RWPE2 (cell line): ENCODE results near the gene JAZF1.

ENCODE experiments used
- ATAC-seq: fragments of 200-7000 bp; cut with Tn5 transposase; 3 replicates; pipeline ENCODE4 v1.9.1; 2021; ENCODE audit warnings: low read depth
- DNase-seq: peaks from one replicate; pipeline ENCODE4 v3.0.0-alpha.2; 2020; ENCODE audit warnings: low spot score
- H3K27ac ChIP-seq: fragments of 450-650 bp; 2 replicates; pipeline ENCODE4 v1.5.1; 2017; ENCODE audit warnings: mild to moderate bottlenecking; ENCODE audit not compliant: poor library complexity, severe bottlenecking
- H3K27me3 ChIP-seq: fragments of 250-450 bp; sonication (Bioruptor Pico); 2 replicates; pipeline ENCODE4 v1.5.1; 2021; ENCODE audit warnings: mild to moderate bottlenecking, moderate library complexity; ENCODE audit not compliant: insufficient read depth, poor library complexity, severe bottlenecking
- H3K36me3 ChIP-seq: fragments of 250-450 bp; sonication (Bioruptor Pico); 2 replicates; pipeline ENCODE4 v1.5.1; 2020; ENCODE audit warnings: low read depth, mild to moderate bottlenecking, moderate library complexity
- H3K4me1 ChIP-seq: fragments of 250-450 bp; sonication (Bioruptor Pico); 2 replicates; pipeline ENCODE4 v1.5.1; 2021; ENCODE audit warnings: mild to moderate bottlenecking, moderate library complexity; ENCODE audit not compliant: insufficient read depth, poor library complexity, severe bottlenecking
- H3K4me3 ChIP-seq: fragments of 250-450 bp; sonication (Bioruptor Pico); 2 replicates; pipeline ENCODE4 v1.5.1; 2021; ENCODE audit warnings: mild to moderate bottlenecking, moderate library complexity; ENCODE audit not compliant: severe bottlenecking
- H3K9me3 ChIP-seq: fragments of 250-450 bp; sonication (Bioruptor Pico); 2 replicates; pipeline ENCODE4 v1.5.1; 2021; ENCODE audit warnings: mild to moderate bottlenecking, moderate library complexity; ENCODE audit not compliant: severe bottlenecking
- TF ChIP-seq, protein P1 (sequence below): fragments of 450-650 bp; IDR thresholded peaks from one replicate; pipeline ENCODE4 v1.5.1; 2017; ENCODE audit warnings: mild to moderate bottlenecking, moderate library complexity; ENCODE audit not compliant: poor library complexity, severe bottlenecking

JAZF1 gene

DNA sequence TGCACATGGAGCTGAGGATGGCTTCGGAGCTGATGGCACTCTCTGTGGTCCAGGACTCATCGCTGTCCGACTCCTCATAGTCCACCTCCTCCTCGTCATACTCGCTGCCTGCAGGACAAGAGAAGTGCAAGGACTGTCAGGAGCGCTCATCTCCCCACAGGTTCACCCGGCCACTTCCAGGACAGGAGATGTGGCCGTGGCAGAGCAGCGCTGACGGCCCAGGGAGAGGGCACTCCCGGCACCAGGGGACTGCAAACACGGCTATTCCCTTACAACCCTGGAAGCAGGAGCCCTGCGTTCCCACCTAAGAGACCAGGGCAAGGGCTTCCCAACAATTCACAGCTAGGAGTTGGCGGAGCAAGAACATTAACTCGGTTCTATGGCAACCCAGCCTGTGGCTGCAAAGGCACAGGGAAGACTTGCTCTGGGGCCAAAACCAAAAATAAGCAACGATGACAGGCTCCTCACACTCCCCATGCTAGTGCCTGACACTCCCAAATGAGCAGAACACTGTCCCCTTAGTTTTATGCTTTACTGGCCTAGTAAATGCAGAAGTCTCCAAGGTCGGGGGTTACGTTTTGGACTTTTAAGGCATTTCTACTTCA is 339.7 kb downstream of the JAZF1 start:
- DNase-seq (no peak), ATAC-seq (no peak)
- Histone ChIP-seq H3K36me3 (no peaks in the 10 kb centered on the region), H3K9me3 (no peaks in the 10 kb centered on the region), H3K4me3 (no peak overlapping the region), H3K4me1 (no peaks in the 10 kb centered on the region), H3K27me3 (no peaks in the 10 kb centered on the region), H3K27ac (no peak overlapping the region)
- TF ChIP-seq, protein P1, sequence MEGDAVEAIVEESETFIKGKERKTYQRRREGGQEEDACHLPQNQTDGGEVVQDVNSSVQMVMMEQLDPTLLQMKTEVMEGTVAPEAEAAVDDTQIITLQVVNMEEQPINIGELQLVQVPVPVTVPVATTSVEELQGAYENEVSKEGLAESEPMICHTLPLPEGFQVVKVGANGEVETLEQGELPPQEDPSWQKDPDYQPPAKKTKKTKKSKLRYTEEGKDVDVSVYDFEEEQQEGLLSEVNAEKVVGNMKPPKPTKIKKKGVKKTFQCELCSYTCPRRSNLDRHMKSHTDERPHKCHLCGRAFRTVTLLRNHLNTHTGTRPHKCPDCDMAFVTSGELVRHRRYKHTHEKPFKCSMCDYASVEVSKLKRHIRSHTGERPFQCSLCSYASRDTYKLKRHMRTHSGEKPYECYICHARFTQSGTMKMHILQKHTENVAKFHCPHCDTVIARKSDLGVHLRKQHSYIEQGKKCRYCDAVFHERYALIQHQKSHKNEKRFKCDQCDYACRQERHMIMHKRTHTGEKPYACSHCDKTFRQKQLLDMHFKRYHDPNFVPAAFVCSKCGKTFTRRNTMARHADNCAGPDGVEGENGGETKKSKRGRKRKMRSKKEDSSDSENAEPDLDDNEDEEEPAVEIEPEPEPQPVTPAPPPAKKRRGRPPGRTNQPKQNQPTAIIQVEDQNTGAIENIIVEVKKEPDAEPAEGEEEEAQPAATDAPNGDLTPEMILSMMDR = no peak

DNA sequence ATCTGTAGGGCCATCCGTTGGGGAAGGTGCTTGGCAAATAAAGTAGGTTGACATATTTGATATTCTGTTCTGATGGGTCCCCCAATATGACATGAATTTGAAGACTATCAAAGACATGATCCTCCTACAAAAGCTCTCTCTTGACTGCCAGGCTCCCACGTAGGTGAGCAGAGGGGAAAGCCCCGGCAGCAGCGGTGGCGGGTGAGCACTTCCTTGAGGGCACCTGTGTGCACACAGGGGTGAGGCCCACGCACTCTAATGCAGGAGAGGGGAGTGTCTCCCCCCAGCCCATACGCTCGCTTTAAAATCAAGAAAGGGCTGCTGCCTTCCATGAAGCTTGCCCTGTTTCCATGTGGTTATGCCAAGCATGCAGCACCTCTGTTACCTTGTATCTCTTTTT is 340.3 kb downstream of the JAZF1 start:
- Histone ChIP-seq H3K9me3 (no peaks in the 10 kb centered on the region), H3K4me3 (no peak overlapping the region)
- ATAC-seq = no peak

DNA sequence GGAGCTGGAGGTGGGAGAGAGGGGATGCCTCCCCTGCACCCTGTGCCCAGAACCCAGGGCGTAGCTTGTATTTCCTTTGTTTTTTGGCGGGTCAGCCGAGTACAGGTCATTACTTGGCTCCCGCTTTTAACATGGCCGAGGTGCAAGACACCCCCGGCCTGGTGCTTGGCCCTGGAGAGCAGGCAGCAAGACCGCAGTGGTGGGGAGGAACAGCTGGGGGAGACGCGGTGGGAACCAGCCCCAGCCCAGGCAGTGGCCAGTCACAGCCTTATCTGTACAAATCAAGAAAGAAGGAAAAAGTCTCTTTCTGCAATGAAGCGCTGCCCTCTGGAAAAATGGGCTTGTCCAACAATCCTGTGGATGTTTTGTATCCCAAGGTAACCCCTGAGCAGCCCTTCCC is 341.5 kb downstream of the JAZF1 start:
- Histone ChIP-seq H3K9me3 (no peaks in the 10 kb centered on the region), H3K4me1 (no peaks in the 10 kb centered on the region), H3K27ac (no peak overlapping the region), H3K4me3 (no peak overlapping the region), H3K36me3 (0 out of 2 replicates have a peak, but pooled peaks cover 3% of the 10 kb centered on the region), H3K27me3 (no peaks in the 10 kb centered on the region)
- ATAC-seq = no peak
- no peak for DNase-seq
- TF ChIP-seq, protein P1 = no peak

More for the DNA sequence above, 340.3 kb downstream of the JAZF1 start:
- TF ChIP-seq, protein P1 = no peak
- no peak for DNase-seq
- Histone ChIP-seq H3K4me1 (no peaks in the 10 kb centered on the region), H3K27me3 (no peaks in the 10 kb centered on the region), H3K27ac (no peak overlapping the region), H3K36me3 (0 out of 2 replicates have a peak, but pooled peaks cover under 1% of the 10 kb centered on the region)

DNA sequence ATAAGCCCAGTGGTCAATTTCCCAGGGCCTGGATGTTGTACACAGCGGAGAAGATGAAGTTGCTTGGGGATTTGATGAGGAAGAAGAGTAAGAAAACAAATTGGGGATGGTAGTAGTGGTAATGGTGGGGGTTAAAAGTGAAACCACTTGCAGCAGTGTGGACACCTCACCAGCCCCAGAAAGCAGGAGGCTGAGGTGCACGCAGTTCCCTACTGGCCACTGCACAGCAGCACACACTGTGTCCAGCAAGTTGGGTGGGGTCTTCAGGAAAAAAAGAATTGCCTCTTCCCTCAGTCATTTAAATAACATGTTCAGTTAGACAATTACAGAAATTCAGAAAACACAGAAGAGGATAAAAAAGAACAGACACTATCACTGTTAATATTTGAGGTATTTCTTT is 344.1 kb downstream of the JAZF1 start:
- H3K4me1 ChIP-seq = no peaks in the 10 kb centered on the region
- H3K9me3 ChIP-seq = no peaks in the 10 kb centered on the region
- peaks cover 16% of the 10 kb centered on the region for H3K36me3 ChIP-seq
- no peak overlapping the region for H3K4me3 ChIP-seq
- no peak overlapping the region for H3K27ac ChIP-seq
- no peaks in the 10 kb centered on the region for H3K27me3 ChIP-seq
- no peak for ATAC-seq
- no peak for DNase-seq
- TF ChIP-seq, protein P1 = no peak

DNA sequence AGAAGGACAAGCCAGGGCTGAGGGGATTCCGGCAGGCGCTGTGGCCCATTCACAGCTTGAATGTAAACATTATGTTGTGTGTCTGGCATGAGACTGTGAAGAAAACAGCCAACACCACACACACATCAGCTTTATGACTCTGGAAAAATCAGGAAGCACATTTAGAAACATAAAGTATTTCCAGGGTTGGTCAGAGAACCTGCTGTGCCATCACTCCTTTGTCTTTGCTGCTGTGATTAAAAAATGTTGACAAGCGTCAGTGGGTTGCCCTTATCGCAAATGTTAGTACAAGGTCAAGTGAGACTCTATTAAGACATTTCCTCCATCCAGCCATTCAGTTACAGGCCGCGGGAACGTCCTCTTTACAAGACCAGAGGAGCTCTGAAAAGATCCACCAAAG is 345.2 kb downstream of the JAZF1 start:
- Histone ChIP-seq H3K4me1 (no peaks in the 10 kb centered on the region), H3K27me3 (no peaks in the 10 kb centered on the region), H3K9me3 (no peaks in the 10 kb centered on the region), H3K36me3 (peaks cover 27% of the 10 kb centered on the region), H3K4me3 (no peak overlapping the region), H3K27ac (no peak overlapping the region)
- TF ChIP-seq, protein P1 = no peak
- no peak for ATAC-seq
- DNase-seq = no peak
